GM10266 (cell line): ENCODE data around the gene FOXP2.

Experiments used
- DNase-seq: peaks from one replicate; pipeline ENCODE4 v3.0.0; 2012; ENCODE audit errors: extremely low spot score
- TF ChIP-seq, protein P1 (sequence below): IDR thresholded peaks from 2 replicates; pipeline ENCODE4 v1.5.1; 2012; ENCODE audit warnings: mild to moderate bottlenecking, low read depth; ENCODE audit not compliant: control insufficient read depth, insufficient read depth; ENCODE audit errors: missing control alignments

The FOXP2 gene

DNA sequence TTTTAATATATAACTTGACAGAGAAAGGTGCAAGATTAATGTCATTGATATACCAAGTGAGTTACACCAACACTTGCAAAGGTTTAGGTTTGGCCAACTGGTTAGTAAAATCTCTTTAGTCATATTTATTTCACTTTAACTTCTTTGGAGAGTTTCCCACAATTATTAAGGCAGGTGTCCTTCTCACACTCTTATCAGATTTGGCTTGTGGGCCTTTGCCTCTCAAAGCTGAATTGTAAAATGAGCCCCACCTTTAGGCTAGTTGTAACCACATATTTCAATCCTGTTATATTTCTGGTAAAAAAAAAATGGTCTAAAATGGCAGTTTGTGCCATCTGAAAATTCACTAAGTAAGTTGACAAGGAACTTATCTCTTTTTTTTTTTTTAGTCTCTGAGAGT lies 26.6 kb upstream of the FOXP2 start:
- TF ChIP-seq, protein P1, sequence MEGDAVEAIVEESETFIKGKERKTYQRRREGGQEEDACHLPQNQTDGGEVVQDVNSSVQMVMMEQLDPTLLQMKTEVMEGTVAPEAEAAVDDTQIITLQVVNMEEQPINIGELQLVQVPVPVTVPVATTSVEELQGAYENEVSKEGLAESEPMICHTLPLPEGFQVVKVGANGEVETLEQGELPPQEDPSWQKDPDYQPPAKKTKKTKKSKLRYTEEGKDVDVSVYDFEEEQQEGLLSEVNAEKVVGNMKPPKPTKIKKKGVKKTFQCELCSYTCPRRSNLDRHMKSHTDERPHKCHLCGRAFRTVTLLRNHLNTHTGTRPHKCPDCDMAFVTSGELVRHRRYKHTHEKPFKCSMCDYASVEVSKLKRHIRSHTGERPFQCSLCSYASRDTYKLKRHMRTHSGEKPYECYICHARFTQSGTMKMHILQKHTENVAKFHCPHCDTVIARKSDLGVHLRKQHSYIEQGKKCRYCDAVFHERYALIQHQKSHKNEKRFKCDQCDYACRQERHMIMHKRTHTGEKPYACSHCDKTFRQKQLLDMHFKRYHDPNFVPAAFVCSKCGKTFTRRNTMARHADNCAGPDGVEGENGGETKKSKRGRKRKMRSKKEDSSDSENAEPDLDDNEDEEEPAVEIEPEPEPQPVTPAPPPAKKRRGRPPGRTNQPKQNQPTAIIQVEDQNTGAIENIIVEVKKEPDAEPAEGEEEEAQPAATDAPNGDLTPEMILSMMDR, result no peak
- DNase-seq, result no peak

DNA sequence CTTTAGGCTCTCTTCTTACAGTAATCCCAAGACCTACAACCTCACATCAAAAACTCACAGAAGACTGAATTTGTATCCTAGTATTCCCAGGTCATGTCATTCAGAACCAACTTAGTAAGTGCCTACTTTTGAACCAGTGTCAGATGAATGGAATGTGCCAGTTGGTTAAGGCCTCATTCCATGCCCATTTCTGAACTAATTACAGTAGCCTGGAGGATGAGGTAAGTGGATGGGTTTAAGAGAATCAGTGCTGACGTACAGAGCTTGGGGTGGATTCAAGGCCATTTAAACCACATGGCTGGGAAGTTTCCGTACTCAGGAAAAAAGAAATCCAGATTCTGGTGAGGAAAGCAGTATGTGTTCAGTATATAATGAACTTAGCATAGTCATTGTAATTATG lies 21.9 kb upstream of the FOXP2 start:
- DNase-seq, result no peak
- TF ChIP-seq, protein P1, result no peak

DNA sequence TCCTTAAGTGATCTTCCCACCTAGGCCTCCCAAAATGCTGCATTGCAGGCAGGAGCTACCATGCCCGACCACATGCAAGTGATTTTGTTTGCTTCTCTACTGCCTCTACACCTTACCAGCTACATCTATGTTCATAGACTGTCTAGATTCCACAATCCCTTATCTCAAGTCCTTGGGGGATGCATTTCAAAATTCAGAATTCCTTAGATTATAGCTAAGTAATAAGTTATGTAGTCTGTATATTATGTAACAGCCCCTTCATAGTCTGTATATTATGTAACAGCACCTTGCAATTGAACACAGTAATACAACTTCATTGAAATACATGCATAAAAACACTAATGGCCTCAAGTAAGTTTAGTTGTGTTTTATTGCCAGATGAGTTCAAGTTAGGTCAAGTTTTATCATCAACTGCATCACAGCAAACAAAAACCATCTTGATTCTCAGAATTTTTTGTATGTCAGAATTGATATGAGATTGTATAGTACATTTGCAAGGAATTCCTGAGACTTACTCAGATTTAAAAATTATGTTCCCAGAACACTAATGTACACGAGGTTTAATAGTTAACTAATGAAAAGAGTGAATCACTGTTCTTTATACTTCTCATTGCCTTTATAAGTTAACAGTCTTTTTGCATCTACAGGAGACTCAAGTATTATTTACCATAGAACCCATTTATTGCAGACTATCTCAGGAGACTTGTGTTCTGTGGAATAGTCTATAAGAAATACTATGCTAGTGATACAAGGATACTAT lies 11.6 kb upstream of the FOXP2 start:
- DNase-seq, result no peak
- TF ChIP-seq, protein P1, result no peak

DNA sequence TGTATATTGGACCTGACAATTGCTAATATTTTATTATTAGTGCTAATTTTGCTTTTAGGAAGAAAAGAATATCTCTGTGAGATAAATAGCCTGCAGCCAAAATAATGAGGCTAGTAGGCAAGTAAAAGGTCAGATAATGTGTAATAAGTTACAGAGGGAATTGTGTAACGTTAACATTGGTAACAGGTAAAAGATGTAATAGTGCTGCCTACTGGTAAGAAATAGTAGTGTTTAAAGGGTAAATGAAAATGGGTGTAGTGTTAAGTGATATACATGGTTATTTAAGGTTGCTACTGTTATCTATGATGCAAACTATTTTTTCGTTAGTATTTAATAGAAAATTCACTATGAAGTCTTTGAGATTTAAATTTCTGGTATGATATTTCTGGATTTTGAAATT lies 9.2 kb upstream of the FOXP2 start:
- DNase-seq, result no peak

DNA sequence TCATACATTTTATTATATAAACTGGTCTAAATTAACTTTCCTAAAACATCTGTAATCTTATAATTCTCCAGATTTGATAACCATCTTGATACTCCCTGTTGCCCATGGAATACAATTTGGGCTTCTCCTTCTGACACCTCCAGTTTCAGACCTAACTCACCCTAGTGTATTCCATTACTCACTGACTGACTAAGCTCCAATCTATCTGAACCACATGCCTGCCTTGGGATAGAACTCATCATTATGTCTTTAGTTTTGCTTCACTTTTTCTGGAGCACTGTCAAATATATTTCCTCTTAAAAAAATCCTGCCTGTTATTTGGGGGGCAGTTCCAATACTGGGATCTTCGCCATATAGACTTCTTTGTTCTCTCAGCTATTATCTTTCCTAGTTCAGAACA lies 4.9 kb upstream of the FOXP2 start:
- no peak for DNase-seq
- TF ChIP-seq, protein P1, result no peak

More for the DNA sequence above, 9.2 kb upstream of the FOXP2 start:
- TF ChIP-seq, protein P1, result peak; percentile 21

DNA sequence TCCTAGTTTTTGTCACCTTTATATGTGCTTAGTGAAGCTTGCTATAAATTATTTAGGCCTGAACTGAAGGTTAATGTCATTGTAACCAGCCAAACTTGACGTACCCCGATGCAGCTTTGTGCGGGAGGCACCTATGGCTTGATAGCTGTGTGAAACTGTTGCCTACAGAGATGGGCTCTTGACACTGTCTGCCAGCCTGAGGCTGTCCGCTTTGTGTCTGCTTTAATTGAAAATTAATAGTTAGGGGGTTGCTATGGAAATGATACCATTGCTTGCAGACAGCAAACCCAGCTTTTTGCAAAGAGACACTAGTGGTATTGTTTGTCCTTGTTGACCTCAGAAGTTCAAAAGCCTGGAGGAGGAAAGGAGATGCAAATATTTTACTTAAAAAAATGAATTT lies 2.1 kb upstream of the FOXP2 start:
- TF ChIP-seq, protein P1, result no peak
- DNase-seq, result no peak

DNA sequence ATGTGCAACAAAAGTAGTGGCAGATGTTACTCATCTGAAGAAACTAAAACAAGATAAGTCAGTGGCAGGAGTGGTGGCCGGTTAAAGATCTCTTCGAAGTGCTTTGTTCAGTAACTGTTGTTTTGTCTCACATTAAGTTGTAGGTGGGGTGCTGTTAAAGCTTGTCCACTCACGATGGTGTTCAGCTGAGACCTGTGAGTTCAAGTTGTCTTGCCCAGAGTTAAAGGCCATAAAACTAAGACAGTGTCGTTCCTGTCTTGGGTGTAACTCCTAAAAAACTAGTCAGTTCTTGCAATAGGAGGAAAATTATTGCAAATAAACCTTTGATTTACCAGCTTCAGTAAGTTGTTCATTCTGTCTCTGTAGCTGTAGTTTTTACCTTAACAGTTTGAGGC lies 857 bp upstream of the FOXP2 start:
- DNase-seq, result no peak
- TF ChIP-seq, protein P1, result no peak
